Caco-2 (cell line): ENCODE data around the gene NEGR1. TPM values are rescaled to one million over a fixed set of nuclear protein-coding genes. Genes with fewer than 3 reads are reported as not detected.

Source experiments
- BruUV-seq: library from RNA; stranded (reverse); fragments of 400-500 nt; replicated peaks from 2 replicates; lab custom pipeline; 2021; lab: Mats Ljungman, UMichigan
- CTCF ChIA-PET: fragments of 300-600 bp; sonication (Branson Sonifier 250); formaldehyde crosslinking; loops from one replicate; lab custom pipeline; 2022; ENCODE audit warnings: antibody characterized with exemption; lab: Charles Lee
- POLR2A ChIA-PET: fragments of 300-600 bp; sonication (Branson Sonifier 250); formaldehyde crosslinking; loops from one replicate; lab custom pipeline; 2022; ENCODE audit warnings: antibody characterized with exemption; lab: Charles Lee
- DNase-seq, 2 experiments: peaks; one replicate each; pipeline versions ENCODE4 v3.0.0 to v3.0.0-alpha.2; 2020 to 2022
- H3K27me3 ChIP-seq: replicated peaks from 2 replicates; pipeline ENCODE4 v1.6.0; 2011; ENCODE audit warnings: low read length; ENCODE audit not compliant: control insufficient read depth, insufficient read depth
- H3K36me3 ChIP-seq: 2 replicates; pipeline ENCODE4 v1.5.1; 2011; ENCODE audit warnings: low read length; ENCODE audit not compliant: control insufficient read depth, insufficient read depth
- H3K4me1 ChIP-seq: fragments of 250-450 bp; sonication (Bioruptor Pico); 2 replicates; pipeline ENCODE4 v1.5.1; 2020; ENCODE audit warnings: mild to moderate bottlenecking
- H3K4me3 ChIP-seq: 2 replicates; pipeline ENCODE4 v1.5.1; 2011; ENCODE audit warnings: low read depth, mild to moderate bottlenecking, control low read depth, low read length
- H3K9me3 ChIP-seq: fragments of 250-450 bp; sonication (Bioruptor Pico); 2 replicates; pipeline ENCODE4 v1.5.1; 2020; ENCODE audit warnings: mild to moderate bottlenecking, moderate library complexity
- H3K27ac Mint-ChIP-seq: one replicate; pipeline ENCODE4 v1.8.0; 2022; ENCODE audit warnings: mixed read lengths; ENCODE audit not compliant: unreplicated experiment
- H3K27me3 Mint-ChIP-seq: one replicate; pipeline ENCODE4 v1.8.0; 2022; ENCODE audit warnings: mixed read lengths; ENCODE audit not compliant: insufficient read depth, unreplicated experiment
- H3K36me3 Mint-ChIP-seq: one replicate; pipeline ENCODE4 v1.8.0; 2022; ENCODE audit warnings: mild to moderate bottlenecking, mixed read lengths; ENCODE audit not compliant: insufficient read depth, unreplicated experiment
- H3K4me1 Mint-ChIP-seq: one replicate; pipeline ENCODE4 v1.8.0; 2022; ENCODE audit warnings: low read depth, mixed read lengths; ENCODE audit not compliant: unreplicated experiment
- H3K4me3 Mint-ChIP-seq: one replicate; pipeline ENCODE4 v1.8.0; 2022; ENCODE audit warnings: mild to moderate bottlenecking, moderate library complexity, mixed read lengths; ENCODE audit not compliant: unreplicated experiment
- H3K9me3 Mint-ChIP-seq: one replicate; pipeline ENCODE4 v1.8.0; 2022; ENCODE audit warnings: mixed read lengths; ENCODE audit not compliant: unreplicated experiment
- intact Hi-C: fragments of 100-400 bp; cut with micrococcal nuclease; formaldehyde crosslinking; loops from one replicate; pipeline ENCODE4 v1.10.0; 2022; ENCODE audit not compliant: unreplicated experiment
- total RNA-seq: library from RNA; stranded (reverse); gene quantifications from 2 replicates; pipeline ENCODE4 v1.2.3, GENCODE V29; 2022
- TF ChIP-seq, protein P1 (sequence below), 2 experiments: fragments of 200-600 bp in 1 of 2; IDR thresholded peaks; 1 replicate in 1 of 2; 2 replicates in 1 of 2; pipeline versions ENCODE4 v1.5.1 to v1.8.0; 2011 to 2022; ENCODE audit warnings: antibody characterized with exemption in 1 of 2, control low read depth in 1 of 2, inconsistent platforms in 1 of 2, low read depth in 1 of 2, low read length in 1 of 2, mild to moderate bottlenecking in 1 of 2, moderate library complexity in 1 of 2; ENCODE audit not compliant: insufficient read depth in 1 of 2, severe bottlenecking in 1 of 2, unreplicated experiment in 1 of 2

Gene NEGR1
- total RNA-seq, 1 experiment from 2014 or later: not detected

DNA sequence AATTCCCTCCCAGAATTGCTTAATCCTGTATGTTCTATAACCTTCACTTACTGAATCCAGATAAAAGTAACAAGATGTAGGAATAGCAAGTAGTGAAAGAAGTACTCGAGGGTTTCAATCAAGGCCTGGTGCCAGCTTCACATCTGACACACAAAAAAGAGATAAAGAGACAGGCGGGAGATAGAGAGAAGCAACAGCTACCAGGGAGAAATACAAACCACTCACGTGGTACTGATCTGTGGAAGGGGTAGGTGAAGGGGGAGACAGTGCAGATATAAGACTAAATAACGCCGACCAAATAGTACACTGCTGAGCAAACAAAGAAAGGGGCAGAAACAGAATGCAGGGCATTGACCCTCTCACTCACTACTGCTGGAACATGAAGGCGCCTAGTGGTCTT, 295.2 kb downstream of the NEGR1 start:
- no peak overlapping the region for H3K4me3 ChIP-seq
- no peaks in the 10 kb centered on the region for H3K9me3 ChIP-seq
- H3K4me1 ChIP-seq: no peaks in the 10 kb centered on the region
- Mint-ChIP-seq H3K4me3 (no peak overlapping the region), H3K4me1 (no peaks in the 10 kb centered on the region), H3K27me3 (peaks cover 5% of the 10 kb centered on the region), H3K36me3 (no peaks in the 10 kb centered on the region), H3K9me3 (no peaks in the 10 kb centered on the region), H3K27ac (no peak overlapping the region)
- ChIA-PET POLR2A (no interaction called here), CTCF (no interaction called here)
- intact Hi-C loops: no loop called here
- no peaks in the 10 kb centered on the region for H3K27me3 ChIP-seq
- no TSS peak for BruUV-seq
- TF ChIP-seq, protein P1, sequence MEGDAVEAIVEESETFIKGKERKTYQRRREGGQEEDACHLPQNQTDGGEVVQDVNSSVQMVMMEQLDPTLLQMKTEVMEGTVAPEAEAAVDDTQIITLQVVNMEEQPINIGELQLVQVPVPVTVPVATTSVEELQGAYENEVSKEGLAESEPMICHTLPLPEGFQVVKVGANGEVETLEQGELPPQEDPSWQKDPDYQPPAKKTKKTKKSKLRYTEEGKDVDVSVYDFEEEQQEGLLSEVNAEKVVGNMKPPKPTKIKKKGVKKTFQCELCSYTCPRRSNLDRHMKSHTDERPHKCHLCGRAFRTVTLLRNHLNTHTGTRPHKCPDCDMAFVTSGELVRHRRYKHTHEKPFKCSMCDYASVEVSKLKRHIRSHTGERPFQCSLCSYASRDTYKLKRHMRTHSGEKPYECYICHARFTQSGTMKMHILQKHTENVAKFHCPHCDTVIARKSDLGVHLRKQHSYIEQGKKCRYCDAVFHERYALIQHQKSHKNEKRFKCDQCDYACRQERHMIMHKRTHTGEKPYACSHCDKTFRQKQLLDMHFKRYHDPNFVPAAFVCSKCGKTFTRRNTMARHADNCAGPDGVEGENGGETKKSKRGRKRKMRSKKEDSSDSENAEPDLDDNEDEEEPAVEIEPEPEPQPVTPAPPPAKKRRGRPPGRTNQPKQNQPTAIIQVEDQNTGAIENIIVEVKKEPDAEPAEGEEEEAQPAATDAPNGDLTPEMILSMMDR (IDR thresholded peaks at IDR 0.05; ENCODE audit: insufficient read depth in 1 of 2, low read depth in 1 of 2, low read length in 1 of 2, severe bottlenecking in 1 of 2, unreplicated experiment in 1 of 2): no peak
- no peaks in the 10 kb centered on the region for H3K36me3 ChIP-seq
- DNase-seq: no peak

- Mint-ChIP-seq H3K27ac (no peak overlapping the region), H3K9me3 (no peaks in the 10 kb centered on the region), H3K27me3 (peaks cover 8% of the 10 kb centered on the region), H3K4me1 (no peaks in the 10 kb centered on the region), H3K4me3 (no peak overlapping the region), H3K36me3 (no peaks in the 10 kb centered on the region)
- Histone ChIP-seq H3K9me3 (no peaks in the 10 kb centered on the region), H3K4me1 (no peaks in the 10 kb centered on the region), H3K27me3 (no peaks in the 10 kb centered on the region), H3K36me3 (no peaks in the 10 kb centered on the region), H3K4me3 (no peak overlapping the region)
- ChIA-PET POLR2A (no interaction called here), CTCF (no interaction called here)
- BruUV-seq: no TSS peak
- intact Hi-C loops: no loop called here
- TF ChIP-seq, protein P1 (IDR thresholded peaks at IDR 0.05; ENCODE audit: insufficient read depth in 1 of 2, low read depth in 1 of 2, low read length in 1 of 2, severe bottlenecking in 1 of 2, unreplicated experiment in 1 of 2): no peak
- no peak for DNase-seq
Measured at GRCh38 chr1:71986160-71986559, 296.2 kb downstream of the NEGR1 start.

GRCh38 chr1:71980556-71980955, 301.8 kb downstream of the NEGR1 start:
- Mint-ChIP-seq H3K4me3 (no peak overlapping the region), H3K4me1 (no peaks in the 10 kb centered on the region), H3K27ac (no peak overlapping the region), H3K9me3 (no peaks in the 10 kb centered on the region), H3K27me3 (peaks cover 3% of the 10 kb centered on the region), H3K36me3 (no peaks in the 10 kb centered on the region)
- CTCF ChIA-PET: no interaction called here
- H3K36me3 ChIP-seq: no peaks in the 10 kb centered on the region
- H3K4me3 ChIP-seq: no peak overlapping the region
- H3K9me3 ChIP-seq: no peaks in the 10 kb centered on the region
- no peaks in the 10 kb centered on the region for H3K27me3 ChIP-seq
- intact Hi-C loops: no loop called here
- BruUV-seq: no TSS peak
- DNase-seq: no peak
- no peaks in the 10 kb centered on the region for H3K4me1 ChIP-seq
- TF ChIP-seq, protein P1 (IDR thresholded peaks at IDR 0.05; ENCODE audit: insufficient read depth in 1 of 2, low read depth in 1 of 2, low read length in 1 of 2, severe bottlenecking in 1 of 2, unreplicated experiment in 1 of 2): no peak
- POLR2A ChIA-PET: no interaction called here
